Fibroblast of the aortic adventitia (primary cell): ENCODE results near the gene GRIA3. TPM values are rescaled to one million over a fixed set of nuclear protein-coding genes. Genes with fewer than 3 reads are reported as not detected.

Source experiments
- DNase-seq: peaks from one replicate; pipeline ENCODE4 v3.0.0-alpha.2; 2010; ENCODE audit warnings: low read depth
- H3K4me3 ChIP-seq: 2 replicates; pipeline ENCODE4 v1.5.1; 2011; ENCODE audit warnings: low read depth, mild to moderate bottlenecking, control low read depth, low read length, moderate library complexity
- CTCF ChIP-seq: IDR thresholded peaks from 2 replicates; pipeline ENCODE4 v1.5.1; 2011; ENCODE audit warnings: mild to moderate bottlenecking, low read length, control low read depth, inconsistent platforms; ENCODE audit not compliant: insufficient read depth
- total RNA-seq: library from RNA; depleted of rRNA; stranded (reverse); fragments of >200 nt; gene quantifications from 2 replicates; pipeline ENCODE4 v1.2.3, GENCODE V29; 2012; ENCODE audit warnings: low replicate concordance

Gene GRIA3
- total RNA-seq, 1 donor, result 9.7 TPM

GRCh38 chrX:123449335-123449734 is 265.3 kb downstream of the GRIA3 start:
- no peak for DNase-seq
- no peak overlapping the region for H3K4me3 ChIP-seq
- TF ChIP-seq CTCF, result no peak

- H3K4me3 ChIP-seq, result no peak overlapping the region
- peak; percentile 43 for TF ChIP-seq CTCF
- DNase-seq, result peak; percentile 8
Observed at GRCh38 chrX:123450222-123450621, 266.1 kb downstream of the GRIA3 start.

- no peak overlapping the region for H3K4me3 ChIP-seq
- TF ChIP-seq CTCF, result no peak
- peak; percentile 6 for DNase-seq
Observed at GRCh38 chrX:123454712-123455431, 270.8 kb downstream of the GRIA3 start.

- DNase-seq, result no peak
- TF ChIP-seq CTCF, result no peak
- H3K4me3 ChIP-seq, result no peak overlapping the region
Observed at GRCh38 chrX:123455693-123456092, 271.6 kb downstream of the GRIA3 start.

GRCh38 chrX:123464709-123465108 is 280.6 kb downstream of the GRIA3 start:
- no peak for DNase-seq
- H3K4me3 ChIP-seq, result no peak overlapping the region
- no peak for TF ChIP-seq CTCF

- no peak for TF ChIP-seq CTCF
- DNase-seq, result no peak
- no peak overlapping the region for H3K4me3 ChIP-seq
Observed at GRCh38 chrX:123468481-123468880, 284.4 kb downstream of the GRIA3 start.

- peak; percentile 15 for DNase-seq
- H3K4me3 ChIP-seq, result no peak overlapping the region
- no peak for TF ChIP-seq CTCF
Observed at GRCh38 chrX:123475068-123475724, 291.1 kb downstream of the GRIA3 start.
